HG03060 (cell line): ENCODE data around the gene KCNK4.

Experiments used
- ATAC-seq: cut with Tn5 transposase; IDR thresholded peaks from one replicate; pipeline ENCODE4 v1.9.1; 2021; ENCODE audit warnings: low read depth, moderate number of reproducible peaks; ENCODE audit not compliant: unreplicated experiment

The KCNK4 gene

GRCh38 chr11:64342869-64343745, 52.0 kb downstream of the KCNK4 start:
- ATAC-seq, result no peak

GRCh38 chr11:64343767-64344559, 52.9 kb downstream of the KCNK4 start:
- ATAC-seq, result no peak

GRCh38 chr11:64344787-64345186, 53.7 kb downstream of the KCNK4 start:
- no peak for ATAC-seq

DNA sequence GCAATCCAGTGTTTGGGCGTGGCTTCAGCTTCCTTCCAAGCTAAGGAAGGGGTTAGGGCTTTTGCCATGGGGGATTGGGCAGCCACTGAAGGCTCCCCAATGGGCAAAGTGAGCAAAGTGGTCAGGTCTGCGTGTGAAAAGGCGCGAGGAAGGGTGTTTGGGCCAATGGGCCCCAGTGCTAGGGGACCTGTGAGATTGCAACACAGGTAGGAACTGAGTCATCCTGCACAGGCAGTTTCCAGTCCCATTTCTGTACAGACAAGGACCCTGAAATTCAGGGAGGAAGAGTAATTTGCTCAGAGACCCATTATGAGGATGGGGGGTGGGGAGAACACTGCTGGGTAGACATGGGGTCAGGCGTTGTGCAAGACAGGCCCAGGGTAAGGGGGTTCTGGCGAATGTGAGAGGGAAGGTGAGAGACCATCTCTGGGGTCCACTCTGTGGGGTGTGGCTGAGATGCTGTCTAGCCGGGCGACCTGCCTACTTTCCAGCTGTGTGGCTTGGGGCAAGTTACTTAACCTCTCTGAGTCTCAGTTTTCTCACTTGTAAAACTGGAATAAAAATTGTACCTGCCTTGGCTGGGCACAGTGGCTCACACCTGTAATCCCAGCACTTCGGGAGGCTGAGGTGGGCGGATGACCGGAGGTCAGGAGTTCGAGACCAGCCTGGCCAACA, 56.2 kb downstream of the KCNK4 start:
- no peak for ATAC-seq

GRCh38 chr11:64348383-64349024, 57.4 kb downstream of the KCNK4 start:
- no peak for ATAC-seq

DNA sequence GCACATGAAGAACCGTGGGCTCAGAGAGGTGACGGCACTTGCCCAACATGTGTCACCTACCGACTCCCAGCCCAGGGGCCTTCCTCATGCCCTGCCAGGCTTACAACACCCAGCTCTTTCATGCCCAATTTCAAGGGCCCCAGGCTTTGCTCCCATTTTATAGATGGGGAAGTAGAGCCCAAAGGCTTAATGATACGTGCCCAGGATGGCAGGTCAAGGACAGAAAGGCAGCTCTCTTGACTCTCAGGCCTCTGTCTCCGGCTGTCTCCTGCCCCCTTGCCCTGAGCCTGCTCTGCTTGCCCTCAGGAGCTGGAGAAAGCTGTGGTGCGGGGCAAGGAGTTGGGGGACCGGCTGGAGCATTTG, 57.9 kb downstream of the KCNK4 start:
- no peak for ATAC-seq

GRCh38 chr11:64349404-64349803, 58.3 kb downstream of the KCNK4 start:
- no peak for ATAC-seq
